HG03342 (cell line): ENCODE measurements around the gene MIA.
"Not testable (repeated sequence)": the region's sequence is repeated elsewhere in the genome, so short reads cannot be mapped to it uniquely, and the experiment has no call there.

Experiments
- ATAC-seq: cut with Tn5 transposase; IDR thresholded peaks from one replicate; pipeline ENCODE4 v1.9.1; 2021; ENCODE audit warnings: mild to moderate bottlenecking, moderate library complexity; ENCODE audit not compliant: unreplicated experiment

The MIA gene

GRCh38 chr19:40777937-40778705, 2.8 kb downstream of the MIA start, which contains the start of gene RAB4B:
Gene RAB4B, plus strand, starts transcription at chr19:40778247. Its CDS starts 129 bp downstream, at chr19:40778376.
- peak; percentile 55 for ATAC-seq

- ATAC-seq, result no peak
Observed at GRCh38 chr19:40778706-40779284, 3.5 kb downstream of the MIA start.

- ATAC-seq, result no peak
Observed at GRCh38 chr19:40780582-40780981, 5.3 kb downstream of the MIA start.

- no peak for ATAC-seq
Observed at GRCh38 chr19:40781140-40781539, 5.8 kb downstream of the MIA start.

GRCh38 chr19:40783711-40784110, 8.4 kb downstream of the MIA start:
- no peak for ATAC-seq

- not testable (repeated sequence) for ATAC-seq
Observed at GRCh38 chr19:40784146-40784545, 8.8 kb downstream of the MIA start.

- ATAC-seq, result no peak
Observed at GRCh38 chr19:40785526-40785925, 10.2 kb downstream of the MIA start.

GRCh38 chr19:40786060-40787037, 11.0 kb downstream of the MIA start:
- ATAC-seq, result no peak

- ATAC-seq, result no peak
Observed at GRCh38 chr19:40791349-40791748, 16.0 kb downstream of the MIA start.

- no peak for ATAC-seq
Observed at GRCh38 chr19:40791996-40792395, 16.7 kb downstream of the MIA start.

- ATAC-seq, result no peak
Observed at GRCh38 chr19:40797166-40797962, 22.0 kb downstream of the MIA start.

- ATAC-seq, result peak; percentile 22
Observed at GRCh38 chr19:40797963-40798682, 22.8 kb downstream of the MIA start.

- peak; percentile 74 for ATAC-seq
Observed at GRCh38 chr19:40798683-40799557, 23.6 kb downstream of the MIA start, which contains the start of gene EGLN2. Gene EGLN2, plus strand, starts transcription at chr19:40799191. Its CDS starts 1,382 bp downstream, at chr19:40800573.

GRCh38 chr19:40799558-40800338, 24.4 kb downstream of the MIA start:
- ATAC-seq, result no peak

- ATAC-seq, result no peak
Observed at GRCh38 chr19:40800339-40800996, 25.1 kb downstream of the MIA start.

GRCh38 chr19:40800997-40801377, 25.7 kb downstream of the MIA start:
- no peak for ATAC-seq
